Right lobe of liver (tissue), 6 donors: ENCODE data around the gene HSPB3. TPM values are rescaled to one million over a fixed set of nuclear protein-coding genes. Genes with fewer than 3 reads are reported as not detected.

Experiments used
- ATAC-seq, 4 donors: fragments of 200-7000 bp; cut with Tn5 transposase; one replicate each; pipeline ENCODE4 v1.9.1; 2020; ENCODE audit warnings: mild to moderate bottlenecking in 4 of 4, moderate library complexity in 4 of 4
- DNase-seq, 3 donors: peaks; one replicate each; pipeline ENCODE4 v3.0.0-alpha.2; 2020
- H3K27ac ChIP-seq, 3 donors: fragments of 200-600 bp; one replicate each; pipeline ENCODE4 v1.8.0; 2022
- H3K27me3 ChIP-seq, 2 donors: fragments of 200-600 bp; one replicate each; pipeline ENCODE4 v1.8.0; 2022
- H3K36me3 ChIP-seq, 4 donors: fragments of 200-600 bp; sonication (generic) in 1 of 4; one replicate each; pipeline versions ENCODE4 v1.5.1 to v1.8.0; 2017 to 2022; ENCODE audit warnings: control low read depth in 1 of 4
- H3K4me1 ChIP-seq, 4 donors: fragments of 200-600 bp; sonication (generic) in 1 of 4; one replicate each; pipeline versions ENCODE4 v1.5.1 to v1.8.0; 2017 to 2022; ENCODE audit warnings: control low read depth in 1 of 4
- H3K4me3 ChIP-seq, 3 donors: fragments of 200-600 bp; one replicate each; pipeline ENCODE4 v1.8.0; 2022
- H3K9me3 ChIP-seq, 4 donors: fragments of 200-600 bp; sonication (generic) in 1 of 4; one replicate each; pipeline versions ENCODE4 v1.5.1 to v1.8.0; 2017 to 2022; ENCODE audit warnings: control low read depth in 1 of 4
- POLR2A ChIP-seq: fragments of 450-650 bp; IDR thresholded peaks from one replicate; pipeline ENCODE4 v1.6.1; 2017; ENCODE audit warnings: antibody characterized with exemption, mild to moderate bottlenecking
- WGBS: methylation state at CpG from one replicate; pipeline ENCODE4 v1.1.6; 2018; ENCODE audit warnings: low coverage, low lambda C conversion rate; ENCODE audit not compliant: insufficient coverage; ENCODE audit errors: missing lambda C conversion rate; 5-methylcytosine and 5-hydroxymethylcytosine counted together
- intact Hi-C, 2 donors: fragments of 100-400 bp; cut with DNase I; formaldehyde crosslinking; loops; one replicate each; pipeline versions ENCODE4 v1.11.2 to v1.14.1; 2022
- total RNA-seq, 6 experiments: library from RNA; depleted of rRNA in 2 of 6; stranded (reverse); fragments of >200 nt in 2 of 6; fragmentation: NEBNext Ultra II Directional in 3 of 6; extraction: Animal tissue kit (Norgen Biotek cat#: 25700) in 3 of 6; gene quantifications; one replicate each; pipeline versions ENCODE4 v1.1.0 to v1.2.4, GENCODE V29; 2016 to 2023
- TF ChIP-seq, protein P1 (sequence below), 4 donors: fragments of 200-600 bp in 3 of 4; fragments of 450-650 bp in 1 of 4; IDR thresholded peaks; one replicate each; pipeline versions ENCODE4 v1.5.1 to v1.8.0; 2016 to 2022; ENCODE audit warnings: antibody characterized with exemption in 4 of 4, mild to moderate bottlenecking in 2 of 4
- donor health status: DM: no; HTN: yes; CAD: no.
- donor health status: DM: no; HTN: no; CAD: no.
- donor health status: DM: no; HTN: no; CAD: no.
- donor health status: DM: no; HTN: yes; CAD: no.
- donor health status: DM: no; HTN: yes; CAD: no.

The HSPB3 gene
- total RNA-seq, 6 experiments from 2014 or later = 0.43 TPM; not detected in 5

DNA sequence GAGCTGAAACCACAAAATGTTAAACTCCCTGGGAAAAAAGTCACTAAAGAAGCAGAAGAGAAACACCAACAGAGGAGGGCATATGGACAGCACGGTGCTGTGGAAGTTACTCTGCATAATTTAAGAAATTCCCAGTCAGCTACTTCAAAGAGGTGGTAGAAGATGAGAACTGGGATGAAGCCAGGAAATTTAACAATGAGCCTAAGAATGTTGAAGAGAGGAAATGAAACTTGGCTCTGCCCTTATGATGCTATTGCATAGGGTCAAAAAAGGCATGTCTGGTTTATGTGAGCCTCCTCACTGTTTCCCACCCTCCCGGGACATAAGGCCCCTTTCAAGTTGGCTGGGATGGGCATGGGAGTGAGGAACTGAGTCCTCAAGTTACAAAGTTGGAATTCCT lies 36.7 kb downstream of the HSPB3 start:
- no peaks in the 10 kb centered on the region for H3K36me3 ChIP-seq
- ATAC-seq (peak in 3 of 4 donors; percentile 22 to 36 (median 33)), DNase-seq (no peak)
- no peak overlapping the region for H3K27ac ChIP-seq
- H3K4me1 ChIP-seq = no peaks in the 10 kb centered on the region
- H3K4me3 ChIP-seq = no peak overlapping the region
- intact Hi-C loops = no loop called here
- TF ChIP-seq, protein P1, sequence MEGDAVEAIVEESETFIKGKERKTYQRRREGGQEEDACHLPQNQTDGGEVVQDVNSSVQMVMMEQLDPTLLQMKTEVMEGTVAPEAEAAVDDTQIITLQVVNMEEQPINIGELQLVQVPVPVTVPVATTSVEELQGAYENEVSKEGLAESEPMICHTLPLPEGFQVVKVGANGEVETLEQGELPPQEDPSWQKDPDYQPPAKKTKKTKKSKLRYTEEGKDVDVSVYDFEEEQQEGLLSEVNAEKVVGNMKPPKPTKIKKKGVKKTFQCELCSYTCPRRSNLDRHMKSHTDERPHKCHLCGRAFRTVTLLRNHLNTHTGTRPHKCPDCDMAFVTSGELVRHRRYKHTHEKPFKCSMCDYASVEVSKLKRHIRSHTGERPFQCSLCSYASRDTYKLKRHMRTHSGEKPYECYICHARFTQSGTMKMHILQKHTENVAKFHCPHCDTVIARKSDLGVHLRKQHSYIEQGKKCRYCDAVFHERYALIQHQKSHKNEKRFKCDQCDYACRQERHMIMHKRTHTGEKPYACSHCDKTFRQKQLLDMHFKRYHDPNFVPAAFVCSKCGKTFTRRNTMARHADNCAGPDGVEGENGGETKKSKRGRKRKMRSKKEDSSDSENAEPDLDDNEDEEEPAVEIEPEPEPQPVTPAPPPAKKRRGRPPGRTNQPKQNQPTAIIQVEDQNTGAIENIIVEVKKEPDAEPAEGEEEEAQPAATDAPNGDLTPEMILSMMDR (IDR thresholded peaks at IDR 0.05) = no peak
- no peak for TF ChIP-seq POLR2A
- H3K27me3 ChIP-seq = no peaks in the 10 kb centered on the region
- 31% methylated on average over 2 of the region's 2 CpGs for WGBS
- no peaks in the 10 kb centered on the region for H3K9me3 ChIP-seq

DNA sequence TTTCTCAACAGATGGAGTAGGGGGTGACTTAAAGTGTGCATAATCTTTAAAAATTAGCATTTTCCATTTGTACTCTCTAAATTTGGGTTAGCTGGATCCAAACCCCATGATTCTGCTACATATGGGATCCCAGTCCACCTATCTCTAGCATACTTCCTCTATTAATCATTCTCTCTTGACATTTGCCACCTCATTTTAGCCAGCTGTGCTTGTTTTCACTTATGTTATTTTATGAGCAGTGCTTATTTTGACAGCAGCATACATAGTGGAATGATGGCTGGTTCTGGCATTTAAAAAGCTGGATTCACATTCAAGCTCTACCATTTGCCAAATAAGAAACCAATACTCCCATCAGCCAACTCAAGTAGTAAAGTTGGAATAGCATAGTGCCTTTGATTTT lies 39.5 kb downstream of the HSPB3 start:
- ATAC-seq (no peak), DNase-seq (no peak)
- TF ChIP-seq, protein P1 (IDR thresholded peaks at IDR 0.05) = no peak
- no peak for TF ChIP-seq POLR2A
- no peaks in the 10 kb centered on the region for H3K27me3 ChIP-seq
- no peak overlapping the region for H3K27ac ChIP-seq
- no peaks in the 10 kb centered on the region for H3K9me3 ChIP-seq
- no peak overlapping the region for H3K4me3 ChIP-seq
- H3K36me3 ChIP-seq = no peaks in the 10 kb centered on the region
- intact Hi-C loops = no loop called here
- H3K4me1 ChIP-seq = no peaks in the 10 kb centered on the region

Other genes with a start within 250 kb of the HSPB3 start
- gene ARL15, start 145.1 kb upstream of the HSPB3 start, total RNA-seq = 10 to 100 TPM in 2 of 6 experiments, 1 to 10 TPM in 4; 6.3 to 16.5 (median 9.6) TPM
- 10 to 100 TPM; 14.1 to 35.3 (median 19.4) TPM for gene SNX18, start 62.1 kb downstream of the HSPB3 start, total RNA-seq